DND-41 (cell line): ENCODE data around the gene FLNC.

Source experiments
- ATAC-seq: fragments of 200-7000 bp; cut with Tn5 transposase; 3 replicates; pipeline ENCODE4 v1.9.1; 2021; ENCODE audit warnings: low read depth; ENCODE audit not compliant: insufficient read depth
- DNase-seq: peaks from one replicate; pipeline ENCODE4 v3.0.0-alpha.2; 2020
- H2AFZ ChIP-seq: 2 replicates; pipeline ENCODE4 v1.6.0; 2012; ENCODE audit warnings: low read depth, low read length
- H3K27ac ChIP-seq: 2 replicates; pipeline ENCODE4 v1.5.1; 2012; ENCODE audit warnings: low read length, inconsistent platforms
- H3K27me3 ChIP-seq: fragments of 200-600 bp; sonication (generic); 2 replicates; pipeline ENCODE4 v1.6.0; 2012; ENCODE audit warnings: low read length, mild to moderate bottlenecking, inconsistent platforms; ENCODE audit not compliant: insufficient read depth, poor library complexity
- H3K36me3 ChIP-seq: 2 replicates; pipeline ENCODE4 v1.5.1; 2012; ENCODE audit warnings: low read length, inconsistent platforms; ENCODE audit not compliant: insufficient read depth
- H3K4me1 ChIP-seq: 2 replicates; pipeline ENCODE4 v1.5.1; 2012; ENCODE audit warnings: mild to moderate bottlenecking, low read length; ENCODE audit not compliant: insufficient read depth
- H3K4me2 ChIP-seq: 2 replicates; pipeline ENCODE4 v1.6.0; 2012; ENCODE audit warnings: mild to moderate bottlenecking, moderate library complexity, low read length, inconsistent platforms; ENCODE audit not compliant: insufficient read depth
- H3K4me3 ChIP-seq, 2 experiments: fragments of 200-600 bp in 1 of 2; shearing (Covaris generic) in 1 of 2; 2 replicates each; pipeline ENCODE4 v1.5.1; 2012 to 2016; ENCODE audit warnings: inconsistent platforms in 2 of 2, low read length in 2 of 2, mild to moderate bottlenecking in 2 of 2, low read depth in 1 of 2, moderate library complexity in 1 of 2
- H3K79me2 ChIP-seq: 2 replicates; pipeline ENCODE4 v1.6.0; 2012; ENCODE audit warnings: low read length, inconsistent platforms; ENCODE audit not compliant: insufficient read depth
- H3K9ac ChIP-seq: 2 replicates; pipeline ENCODE4 v1.6.0; 2012; ENCODE audit warnings: low read depth, mild to moderate bottlenecking, inconsistent platforms, low read length, moderate library complexity
- H3K9me3 ChIP-seq: 2 replicates; pipeline ENCODE4 v1.5.1; 2012; ENCODE audit warnings: low read length, moderate library complexity, mild to moderate bottlenecking, inconsistent platforms; ENCODE audit not compliant: insufficient read depth, severe bottlenecking
- H4K20me1 ChIP-seq: 2 replicates; pipeline ENCODE4 v1.6.0; 2012; ENCODE audit warnings: low read length; ENCODE audit not compliant: insufficient read depth
- EZH2 ChIP-seq: IDR thresholded peaks from 3 replicates; pipeline ENCODE4 v1.6.1; 2012; ENCODE audit warnings: borderline replicate concordance, low read depth, mild to moderate bottlenecking, moderate library complexity, low read length, inconsistent platforms; ENCODE audit not compliant: severe bottlenecking
- TF ChIP-seq, protein P1 (sequence below): IDR thresholded peaks from 2 replicates; pipeline ENCODE4 v1.5.1; 2012; ENCODE audit warnings: borderline replicate concordance, low read length, moderate library complexity, mild to moderate bottlenecking; ENCODE audit not compliant: poor library complexity, severe bottlenecking; ENCODE audit errors: extremely low read depth

Gene FLNC

GRCh38 chr7:128852537-128853254 lies 22.5 kb downstream of the FLNC start:
- Histone ChIP-seq H3K27me3 (no peaks in the 10 kb centered on the region), H3K79me2 (no peaks in the 10 kb centered on the region), H3K9me3 (no peaks in the 10 kb centered on the region), H2AFZ (no peak overlapping the region), H3K4me1 (no peaks in the 10 kb centered on the region), H4K20me1 (no peaks in the 10 kb centered on the region), H3K36me3 (no peaks in the 10 kb centered on the region), H3K4me2 (no peak overlapping the region), H3K27ac (no peak overlapping the region), H3K9ac (no peak overlapping the region), H3K4me3 (no peak overlapping the region)
- TF ChIP-seq EZH2 = no peak
- TF ChIP-seq, protein P1, sequence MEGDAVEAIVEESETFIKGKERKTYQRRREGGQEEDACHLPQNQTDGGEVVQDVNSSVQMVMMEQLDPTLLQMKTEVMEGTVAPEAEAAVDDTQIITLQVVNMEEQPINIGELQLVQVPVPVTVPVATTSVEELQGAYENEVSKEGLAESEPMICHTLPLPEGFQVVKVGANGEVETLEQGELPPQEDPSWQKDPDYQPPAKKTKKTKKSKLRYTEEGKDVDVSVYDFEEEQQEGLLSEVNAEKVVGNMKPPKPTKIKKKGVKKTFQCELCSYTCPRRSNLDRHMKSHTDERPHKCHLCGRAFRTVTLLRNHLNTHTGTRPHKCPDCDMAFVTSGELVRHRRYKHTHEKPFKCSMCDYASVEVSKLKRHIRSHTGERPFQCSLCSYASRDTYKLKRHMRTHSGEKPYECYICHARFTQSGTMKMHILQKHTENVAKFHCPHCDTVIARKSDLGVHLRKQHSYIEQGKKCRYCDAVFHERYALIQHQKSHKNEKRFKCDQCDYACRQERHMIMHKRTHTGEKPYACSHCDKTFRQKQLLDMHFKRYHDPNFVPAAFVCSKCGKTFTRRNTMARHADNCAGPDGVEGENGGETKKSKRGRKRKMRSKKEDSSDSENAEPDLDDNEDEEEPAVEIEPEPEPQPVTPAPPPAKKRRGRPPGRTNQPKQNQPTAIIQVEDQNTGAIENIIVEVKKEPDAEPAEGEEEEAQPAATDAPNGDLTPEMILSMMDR = no peak
- ATAC-seq = no peak
- no peak for DNase-seq

GRCh38 chr7:128853799-128854198 lies 23.6 kb downstream of the FLNC start:
- no peak overlapping the region for H3K4me2 ChIP-seq
- H2AFZ ChIP-seq = no peak overlapping the region
- H3K27ac ChIP-seq = no peak overlapping the region
- no peaks in the 10 kb centered on the region for H3K36me3 ChIP-seq
- TF ChIP-seq, protein P1 = no peak
- TF ChIP-seq EZH2 = no peak
- H3K9me3 ChIP-seq = no peaks in the 10 kb centered on the region
- no peaks in the 10 kb centered on the region for H4K20me1 ChIP-seq
- no peak for DNase-seq
- H3K79me2 ChIP-seq = no peaks in the 10 kb centered on the region
- no peak overlapping the region for H3K4me3 ChIP-seq
- ATAC-seq = no peak
- H3K4me1 ChIP-seq = no peaks in the 10 kb centered on the region
- no peaks in the 10 kb centered on the region for H3K27me3 ChIP-seq
- no peak overlapping the region for H3K9ac ChIP-seq

GRCh38 chr7:128854396-128854795 lies 24.2 kb downstream of the FLNC start:
- H3K9me3 ChIP-seq = no peaks in the 10 kb centered on the region
- no peak overlapping the region for H3K27ac ChIP-seq
- no peaks in the 10 kb centered on the region for H3K27me3 ChIP-seq
- H4K20me1 ChIP-seq = no peaks in the 10 kb centered on the region
- H3K79me2 ChIP-seq = no peaks in the 10 kb centered on the region
- TF ChIP-seq, protein P1 = no peak
- TF ChIP-seq EZH2 = no peak
- H3K36me3 ChIP-seq = no peaks in the 10 kb centered on the region
- H3K4me3 ChIP-seq = no peak overlapping the region
- no peak overlapping the region for H3K9ac ChIP-seq
- no peaks in the 10 kb centered on the region for H3K4me1 ChIP-seq
- ATAC-seq (no peak), DNase-seq (no peak)
- H2AFZ ChIP-seq = no peak overlapping the region
- no peak overlapping the region for H3K4me2 ChIP-seq
